HL-60 (cell line): Measurements from ENCODE around the gene IGSF9B.
"Not testable (repeated sequence)": the region's sequence is repeated elsewhere in the genome, so short reads cannot be mapped to it uniquely, and the experiment has no call there.

Experiments used
- POLR2AphosphoS5 ChIP-seq: IDR thresholded peaks from 2 replicates; pipeline ENCODE4 v1.6.1; 2012; ENCODE audit warnings: low read depth
- TF ChIP-seq, protein P1 (sequence below): IDR thresholded peaks from one replicate; pipeline ENCODE4 v1.5.1; 2011; ENCODE audit warnings: low read length, control low read depth, inconsistent platforms; ENCODE audit not compliant: insufficient read depth

DNA sequence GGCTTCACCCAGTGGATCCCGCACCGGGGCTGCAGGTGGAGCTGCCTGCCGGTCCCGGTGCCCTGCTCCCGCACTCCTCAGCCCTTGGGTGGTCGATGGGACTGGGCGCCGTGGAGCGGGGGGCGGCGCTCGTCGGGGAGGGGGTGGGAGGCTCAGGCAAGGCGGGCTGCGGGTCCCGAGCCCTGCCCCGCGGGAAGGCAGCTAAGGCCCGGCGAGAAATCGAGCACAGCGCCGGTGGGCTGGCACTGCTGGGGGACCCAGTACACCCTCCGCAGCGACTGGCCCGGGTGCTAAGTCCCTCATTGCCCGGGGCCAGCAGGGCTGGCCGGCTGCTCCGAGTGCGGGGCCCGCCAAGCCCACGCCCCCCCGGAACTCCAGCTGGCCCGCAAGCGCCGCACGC is 46.1 kb upstream of the IGSF9B start:
- TF ChIP-seq, protein P1, sequence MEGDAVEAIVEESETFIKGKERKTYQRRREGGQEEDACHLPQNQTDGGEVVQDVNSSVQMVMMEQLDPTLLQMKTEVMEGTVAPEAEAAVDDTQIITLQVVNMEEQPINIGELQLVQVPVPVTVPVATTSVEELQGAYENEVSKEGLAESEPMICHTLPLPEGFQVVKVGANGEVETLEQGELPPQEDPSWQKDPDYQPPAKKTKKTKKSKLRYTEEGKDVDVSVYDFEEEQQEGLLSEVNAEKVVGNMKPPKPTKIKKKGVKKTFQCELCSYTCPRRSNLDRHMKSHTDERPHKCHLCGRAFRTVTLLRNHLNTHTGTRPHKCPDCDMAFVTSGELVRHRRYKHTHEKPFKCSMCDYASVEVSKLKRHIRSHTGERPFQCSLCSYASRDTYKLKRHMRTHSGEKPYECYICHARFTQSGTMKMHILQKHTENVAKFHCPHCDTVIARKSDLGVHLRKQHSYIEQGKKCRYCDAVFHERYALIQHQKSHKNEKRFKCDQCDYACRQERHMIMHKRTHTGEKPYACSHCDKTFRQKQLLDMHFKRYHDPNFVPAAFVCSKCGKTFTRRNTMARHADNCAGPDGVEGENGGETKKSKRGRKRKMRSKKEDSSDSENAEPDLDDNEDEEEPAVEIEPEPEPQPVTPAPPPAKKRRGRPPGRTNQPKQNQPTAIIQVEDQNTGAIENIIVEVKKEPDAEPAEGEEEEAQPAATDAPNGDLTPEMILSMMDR = not testable (repeated sequence)
- not testable (repeated sequence) for TF ChIP-seq POLR2AphosphoS5
